HG03025 (cell line): ENCODE results near the gene METTL25B.
A peak's percentile ranks its signal among the peaks of the same experiment; 100 is the strongest.
"Not testable (repeated sequence)": the region's sequence is repeated elsewhere in the genome, so short reads cannot be mapped to it uniquely, and the experiment has no call there.

Experiments used
- ATAC-seq: cut with Tn5 transposase; IDR thresholded peaks from one replicate; pipeline ENCODE4 v1.9.1; 2021; ENCODE audit warnings: mild to moderate bottlenecking, moderate library complexity; ENCODE audit not compliant: unreplicated experiment, low FRiP score

Gene METTL25B

GRCh38 chr1:156746728-156747631 lies 18.7 kb downstream of the METTL25B start:
- no peak for ATAC-seq

- no peak for ATAC-seq
Measured at GRCh38 chr1:156747742-156748669, 19.7 kb downstream of the METTL25B start.

DNA sequence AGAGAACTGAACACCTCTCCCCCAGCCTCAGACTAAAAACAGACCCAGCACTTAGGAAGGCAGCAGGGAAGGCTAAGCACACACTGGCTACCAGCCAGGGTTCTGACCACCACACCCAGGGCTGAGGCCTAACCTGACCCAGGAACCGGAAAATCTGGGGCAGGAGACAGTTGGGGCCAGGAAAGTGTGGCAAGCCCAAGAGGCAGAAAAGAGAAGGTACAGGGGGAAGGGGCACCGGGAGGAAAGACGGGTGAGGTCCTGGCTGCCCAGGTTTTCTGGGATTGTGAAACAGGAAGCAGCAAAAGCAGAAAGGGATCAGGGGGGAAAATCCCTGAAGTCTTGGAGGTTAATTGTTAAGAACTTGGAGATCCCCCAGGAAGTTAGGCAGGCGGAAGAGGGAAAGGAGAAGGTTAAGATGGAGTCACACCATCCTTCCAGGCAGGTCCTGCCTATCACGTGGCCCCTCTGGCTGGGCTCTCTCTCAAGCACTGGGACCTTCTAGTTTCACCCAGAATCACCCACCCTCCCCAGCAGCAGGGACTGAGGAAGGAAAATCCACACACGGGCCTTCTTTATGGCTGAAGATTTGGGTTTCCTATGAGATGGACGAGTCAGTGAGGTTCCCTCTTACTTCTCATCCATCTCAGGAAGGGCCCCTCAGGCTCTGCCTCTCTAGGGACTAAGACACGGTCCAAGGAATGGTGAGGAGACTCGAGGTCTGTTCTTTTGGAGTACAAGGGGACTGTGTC lies 20.6 kb downstream of the METTL25B start:
- ATAC-seq, result no peak

- ATAC-seq, result no peak
Measured at GRCh38 chr1:156749419-156750118, 21.3 kb downstream of the METTL25B start.

GRCh38 chr1:156750191-156750672 lies 22.0 kb downstream of the METTL25B start:
- no peak for ATAC-seq

DNA sequence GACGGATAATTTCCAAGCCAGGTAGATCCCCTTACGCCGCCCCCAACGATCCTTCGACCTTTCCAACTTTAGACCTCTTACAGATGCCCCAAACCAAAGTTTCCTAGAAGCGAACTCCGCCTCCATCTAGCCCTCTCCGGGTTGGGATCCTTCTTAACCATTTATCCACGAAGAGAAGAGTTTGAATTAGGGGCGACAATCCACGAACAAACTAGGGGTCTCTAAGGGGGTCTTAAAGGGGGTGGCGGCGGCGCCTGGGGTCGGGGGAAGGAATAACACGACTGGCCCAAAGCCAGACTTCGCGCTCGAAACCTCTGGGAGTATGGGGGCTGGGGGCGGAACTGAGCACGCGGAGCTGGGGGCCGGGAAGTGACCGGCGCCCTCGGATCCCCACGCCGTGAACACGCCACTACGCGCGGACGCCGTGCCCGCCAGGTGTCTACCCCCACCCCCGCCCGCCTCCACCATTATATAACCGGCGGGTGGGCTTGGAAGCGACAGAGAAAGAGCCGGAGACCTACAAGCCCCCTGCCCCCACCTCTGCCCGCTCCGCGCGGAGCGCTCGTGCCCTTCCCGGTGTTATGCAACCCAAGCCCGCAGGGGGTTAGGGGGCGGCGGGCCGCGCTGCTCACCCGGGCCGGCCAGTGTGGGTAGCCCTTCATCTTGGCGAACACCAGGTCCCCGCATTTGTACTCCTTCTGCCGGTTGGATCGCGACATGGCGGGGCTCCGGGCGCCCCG lies 22.6 kb downstream of the METTL25B start:
- ATAC-seq, result peak; percentile 14

DNA sequence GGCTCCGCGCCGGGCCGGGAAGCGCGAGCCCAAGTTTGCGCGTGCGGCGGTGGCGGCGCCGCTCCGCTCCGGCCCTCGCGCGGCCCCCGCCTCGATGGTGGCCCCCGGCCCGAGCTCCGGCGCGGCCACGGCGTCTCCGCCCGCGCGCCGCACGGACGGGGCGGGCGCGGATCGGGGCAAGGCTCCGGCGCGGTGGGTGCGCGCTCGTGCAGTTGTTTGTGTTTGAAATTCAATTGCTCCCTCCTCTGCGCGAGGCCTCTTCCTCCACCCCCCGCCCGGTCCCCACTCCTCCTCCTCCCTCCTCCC lies 23.1 kb downstream of the METTL25B start, which contains the start of gene HDGF:
HDGF (minus strand) TSS at position 225 of the 306 bp plus-strand sequence. CDS start 246 bp downstream, outside the sequence.
- ATAC-seq, result peak; percentile 7

DNA sequence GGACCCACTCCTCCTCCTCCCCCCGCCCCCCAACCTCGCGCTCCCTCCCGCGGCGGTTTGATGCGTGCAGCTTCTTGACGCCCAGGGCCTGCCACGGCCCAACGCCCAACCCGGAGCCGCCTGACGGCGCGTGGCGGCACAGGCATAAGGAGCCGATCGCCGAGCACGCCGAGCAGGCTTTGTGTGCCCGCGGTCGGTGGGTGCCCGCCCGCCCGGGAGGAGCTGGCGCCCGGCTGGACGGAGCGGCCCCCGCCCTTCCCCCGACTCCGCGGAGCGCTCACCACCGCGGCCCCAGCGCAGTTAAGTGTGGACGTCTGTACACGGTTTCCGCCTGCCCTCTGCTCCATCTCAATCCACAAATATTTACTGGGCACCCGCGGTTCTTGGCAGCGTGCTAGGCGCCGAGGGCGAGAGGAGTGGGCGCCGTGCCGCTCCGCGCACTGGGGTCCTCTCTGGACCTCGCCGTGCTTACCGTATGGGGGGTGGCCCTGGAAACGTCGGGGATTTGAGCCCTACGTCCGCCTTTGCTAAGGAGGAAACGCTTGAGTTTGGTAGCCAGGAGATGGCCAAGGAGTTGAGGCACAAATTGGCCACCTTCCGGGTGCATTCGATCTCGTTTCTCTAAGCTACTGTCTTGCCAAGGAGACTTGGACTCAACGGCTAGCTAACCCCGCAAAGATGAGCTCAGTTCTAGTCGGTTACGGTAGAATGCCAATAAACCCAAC lies 23.6 kb downstream of the METTL25B start:
- ATAC-seq, result peak; percentile 47

DNA sequence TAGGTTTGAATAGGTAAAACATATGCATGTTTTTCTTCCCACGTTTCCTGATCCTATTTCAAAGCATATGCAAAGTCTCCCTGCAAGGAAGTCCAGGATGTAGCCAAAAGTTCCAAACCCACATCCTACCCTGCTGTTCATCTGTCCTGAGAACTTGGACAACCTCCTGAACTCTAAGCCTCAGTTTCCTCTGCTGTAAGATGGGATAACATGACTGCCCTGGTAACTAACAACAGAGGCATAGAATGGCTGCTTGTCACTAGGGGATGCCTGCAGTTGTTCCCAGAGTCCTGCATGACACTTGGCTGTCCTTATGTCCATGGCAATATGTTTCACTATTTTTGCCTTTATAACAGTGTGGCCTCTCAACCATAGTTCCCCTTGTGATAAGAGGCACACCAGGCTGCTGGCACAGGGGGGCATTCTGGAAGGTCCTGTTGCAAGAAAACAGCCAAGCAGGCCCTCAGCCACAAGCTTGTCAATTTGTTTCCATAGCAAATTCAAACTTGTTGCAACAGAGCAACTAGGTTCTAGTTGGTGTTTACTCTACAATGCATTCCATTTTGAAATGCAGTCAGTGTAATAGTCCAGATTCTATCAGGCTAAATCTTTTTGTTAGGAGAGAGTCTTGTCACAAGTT lies 24.7 kb downstream of the METTL25B start:
- no peak for ATAC-seq

- no peak for ATAC-seq
Measured at GRCh38 chr1:156754219-156754618, 25.9 kb downstream of the METTL25B start.

DNA sequence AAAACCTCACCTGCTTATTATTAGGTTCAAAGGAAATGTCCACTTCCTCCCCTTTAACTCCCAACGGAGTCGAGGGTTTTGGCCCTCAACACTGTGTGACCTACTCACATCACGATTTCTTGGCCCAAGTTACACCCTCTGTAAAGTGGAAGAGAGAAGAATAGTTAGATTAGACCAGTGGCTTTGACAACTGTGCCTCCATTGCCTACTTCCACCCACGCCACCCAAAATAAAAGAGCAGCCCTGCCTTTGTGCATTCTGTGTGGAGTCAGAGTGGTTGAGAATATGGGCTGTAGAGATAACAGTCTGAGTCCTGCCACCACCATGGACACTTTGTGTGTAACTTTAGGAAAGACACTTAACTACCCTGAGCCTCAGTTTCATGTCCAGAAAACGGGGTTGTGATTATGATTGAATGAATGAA lies 27.3 kb downstream of the METTL25B start:
- ATAC-seq, result no peak

- ATAC-seq, result no peak
Measured at GRCh38 chr1:156756355-156756754, 28.1 kb downstream of the METTL25B start.

- ATAC-seq, result not testable (repeated sequence)
Measured at GRCh38 chr1:156757572-156758253, 29.4 kb downstream of the METTL25B start.

GRCh38 chr1:156760092-156760795 lies 32.0 kb downstream of the METTL25B start:
- no peak for ATAC-seq

DNA sequence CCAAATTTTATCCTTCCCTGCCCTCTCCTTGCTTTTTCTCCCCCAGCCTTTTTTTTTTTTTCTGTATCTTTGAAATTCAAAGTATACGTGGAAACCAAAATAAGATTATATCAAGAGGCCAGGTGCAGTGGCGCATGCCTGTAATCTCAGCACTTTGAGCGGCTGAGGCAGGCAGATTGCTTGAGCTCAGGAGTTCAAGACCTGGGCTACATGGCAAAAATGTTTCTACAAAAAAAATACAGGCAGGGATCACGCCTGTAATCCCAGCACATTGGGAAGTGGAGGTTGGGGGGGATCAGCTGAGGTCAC lies 32.5 kb downstream of the METTL25B start:
- no peak for ATAC-seq

DNA sequence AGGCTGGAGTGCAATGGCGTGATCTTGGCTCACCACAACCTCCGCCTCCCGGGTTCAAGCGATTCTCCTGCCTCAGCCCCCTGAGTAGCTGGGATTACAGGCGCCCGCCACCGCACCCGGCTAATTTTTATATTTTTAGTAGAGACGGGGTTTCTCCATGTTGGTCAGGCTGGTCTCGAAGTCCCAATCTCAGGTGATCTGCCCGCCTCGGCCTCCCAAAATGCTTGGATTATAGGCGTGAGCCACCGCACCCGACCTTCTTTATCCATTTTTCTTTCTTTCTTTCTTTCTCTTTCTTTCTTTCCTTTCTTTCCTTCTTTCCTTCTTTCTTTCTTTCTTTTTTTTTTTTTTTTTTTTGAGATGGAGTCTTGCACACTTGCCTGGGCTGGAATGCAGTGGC lies 36.9 kb downstream of the METTL25B start:
- ATAC-seq, result not testable (repeated sequence)

- no peak for ATAC-seq
Measured at GRCh38 chr1:156765666-156766065, 37.4 kb downstream of the METTL25B start.
